ENCODE results near the gene CXADR. TPM values are rescaled to one million over a fixed set of nuclear protein-coding genes. Genes with fewer than 3 reads are reported as not detected.
A peak's percentile ranks its signal among the peaks of the same experiment; 100 is the strongest.
"Not testable (repeated sequence)": the region's sequence is repeated elsewhere in the genome, so short reads cannot be mapped to it uniquely, and the experiment has no call there.

The CXADR gene
- total RNA-seq, 1 experiment from 2014 or later, result 24.7 TPM

DNA sequence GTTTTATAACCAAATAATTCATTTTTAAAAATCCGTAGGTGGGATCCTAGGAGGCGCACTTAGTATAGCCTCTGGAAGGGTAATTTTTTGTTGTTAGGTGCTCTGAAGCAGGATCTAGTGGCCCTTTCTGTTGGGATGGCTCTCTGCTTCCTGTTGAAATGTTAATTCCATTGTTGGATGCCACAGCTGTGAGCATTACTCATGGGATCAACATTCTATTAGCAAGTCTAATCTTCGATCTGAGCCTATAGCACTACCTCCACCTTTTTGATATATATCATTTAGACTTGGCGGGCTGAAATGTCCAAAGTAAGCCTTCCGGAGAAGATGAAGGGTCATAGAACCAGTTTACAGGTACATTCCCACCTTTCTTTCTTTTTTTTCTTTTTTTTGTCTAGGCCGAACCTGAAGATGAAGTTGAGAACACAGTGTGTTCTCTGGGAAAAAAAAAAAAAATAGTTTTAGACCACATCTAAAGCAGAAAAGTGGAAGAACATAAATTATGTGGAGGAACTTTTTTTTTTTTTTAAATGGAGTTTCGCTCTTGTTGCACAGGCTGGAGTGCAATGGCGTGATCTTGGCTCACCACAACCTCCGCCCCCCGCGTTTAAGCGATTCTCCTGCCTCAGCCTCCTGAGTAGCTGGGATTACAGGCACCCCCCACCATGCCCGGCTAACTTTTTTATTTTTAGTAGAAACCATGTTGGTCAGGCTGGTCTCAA lies 1.4 kb downstream of the CXADR start:
- POLR2A ChIA-PET, result no interaction called here
- intact Hi-C loops (cut with micrococcal nuclease; ENCODE audit: unreplicated experiment) (loop anchor here (5.0 kb wide), 1 partner anchor 127 kb away; no protein-coding TSS in a partner anchor), in situ Hi-C loops (cut with HindIII; ENCODE audit: low pct_unique_long_range_greater_than_20kb, low sequenced_read_pairs) (no loop called here)
- H3K27me3 ChIP-seq (ENCODE audit: control insufficient read depth, insufficient read depth, low read length), result no peaks in the 10 kb centered on the region
- TF ChIP-seq, protein P1, sequence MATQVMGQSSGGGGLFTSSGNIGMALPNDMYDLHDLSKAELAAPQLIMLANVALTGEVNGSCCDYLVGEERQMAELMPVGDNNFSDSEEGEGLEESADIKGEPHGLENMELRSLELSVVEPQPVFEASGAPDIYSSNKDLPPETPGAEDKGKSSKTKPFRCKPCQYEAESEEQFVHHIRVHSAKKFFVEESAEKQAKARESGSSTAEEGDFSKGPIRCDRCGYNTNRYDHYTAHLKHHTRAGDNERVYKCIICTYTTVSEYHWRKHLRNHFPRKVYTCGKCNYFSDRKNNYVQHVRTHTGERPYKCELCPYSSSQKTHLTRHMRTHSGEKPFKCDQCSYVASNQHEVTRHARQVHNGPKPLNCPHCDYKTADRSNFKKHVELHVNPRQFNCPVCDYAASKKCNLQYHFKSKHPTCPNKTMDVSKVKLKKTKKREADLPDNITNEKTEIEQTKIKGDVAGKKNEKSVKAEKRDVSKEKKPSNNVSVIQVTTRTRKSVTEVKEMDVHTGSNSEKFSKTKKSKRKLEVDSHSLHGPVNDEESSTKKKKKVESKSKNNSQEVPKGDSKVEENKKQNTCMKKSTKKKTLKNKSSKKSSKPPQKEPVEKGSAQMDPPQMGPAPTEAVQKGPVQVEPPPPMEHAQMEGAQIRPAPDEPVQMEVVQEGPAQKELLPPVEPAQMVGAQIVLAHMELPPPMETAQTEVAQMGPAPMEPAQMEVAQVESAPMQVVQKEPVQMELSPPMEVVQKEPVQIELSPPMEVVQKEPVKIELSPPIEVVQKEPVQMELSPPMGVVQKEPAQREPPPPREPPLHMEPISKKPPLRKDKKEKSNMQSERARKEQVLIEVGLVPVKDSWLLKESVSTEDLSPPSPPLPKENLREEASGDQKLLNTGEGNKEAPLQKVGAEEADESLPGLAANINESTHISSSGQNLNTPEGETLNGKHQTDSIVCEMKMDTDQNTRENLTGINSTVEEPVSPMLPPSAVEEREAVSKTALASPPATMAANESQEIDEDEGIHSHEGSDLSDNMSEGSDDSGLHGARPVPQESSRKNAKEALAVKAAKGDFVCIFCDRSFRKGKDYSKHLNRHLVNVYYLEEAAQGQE (IDR thresholded peaks at IDR 0.05; ENCODE audit: insufficient read depth in 1 of 2, low read depth in 2 of 2, low read length in 1 of 2), result no peak
- peak overlapping the region; percentile 77 for H3K27ac ChIP-seq (ENCODE audit: low read length)
- peak overlapping the region; percentile 67 to 85 for H3K4me3 ChIP-seq (ENCODE audit: low read depth in 2 of 2, low read length in 2 of 2)
- DNase-seq (ENCODE audit: low read depth, low spot score) (no peak), ATAC-seq (no peak)
- no peaks in the 10 kb centered on the region; the same call in 1 of the 2 replicates for H3K36me3 ChIP-seq (ENCODE audit: control insufficient read depth, insufficient read depth, low read length)
- CTCF ChIA-PET, result no interaction called here
- H3K4me1 ChIP-seq (ENCODE audit: control insufficient read depth, insufficient read depth, low read length), result peaks cover 4% of the 10 kb centered on the region; the same call in 1 of the 2 replicates
- BruUV-seq (replicated peaks), result TSS peak; percentile 74
- H3K9me3 ChIP-seq (ENCODE audit: control insufficient read depth, insufficient read depth, low read depth, low read length), result no peaks in the 10 kb centered on the region

DNA sequence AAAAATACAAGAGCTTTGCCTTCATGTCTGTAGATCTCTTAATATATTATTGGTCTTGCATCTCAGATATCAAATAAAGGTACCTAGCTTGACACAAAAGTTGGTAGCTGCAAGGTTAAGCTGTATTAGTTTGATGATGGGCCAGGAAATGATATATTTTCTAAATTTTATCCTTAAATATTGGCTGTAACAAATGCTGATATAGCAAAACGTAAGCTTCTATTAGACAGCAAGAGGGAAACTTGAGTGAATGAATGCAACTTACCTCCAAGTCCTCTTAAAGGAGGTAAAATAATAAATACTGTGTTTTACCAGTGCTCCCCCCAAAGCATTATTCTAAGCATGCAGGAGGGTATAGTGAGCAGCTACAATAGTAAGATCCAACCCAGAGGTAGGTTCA lies 4.2 kb downstream of the CXADR start:
- H3K36me3 ChIP-seq (ENCODE audit: control insufficient read depth, insufficient read depth, low read length); in situ Hi-C loops (cut with HindIII; ENCODE audit: low pct_unique_long_range_greater_than_20kb, low sequenced_read_pairs); POLR2A ChIA-PET; H3K27me3 ChIP-seq (ENCODE audit: control insufficient read depth, insufficient read depth, low read length); BruUV-seq (replicated peaks); H3K4me3 ChIP-seq (ENCODE audit: low read depth in 2 of 2, low read length in 2 of 2); DNase-seq (ENCODE audit: low read depth, low spot score); ATAC-seq; CTCF ChIA-PET; H3K4me1 ChIP-seq (ENCODE audit: control insufficient read depth, insufficient read depth, low read length); intact Hi-C loops (cut with micrococcal nuclease; ENCODE audit: unreplicated experiment); H3K27ac ChIP-seq (ENCODE audit: low read length); H3K9me3 ChIP-seq (ENCODE audit: control insufficient read depth, insufficient read depth, low read depth, low read length): not testable (repeated sequence)

DNA sequence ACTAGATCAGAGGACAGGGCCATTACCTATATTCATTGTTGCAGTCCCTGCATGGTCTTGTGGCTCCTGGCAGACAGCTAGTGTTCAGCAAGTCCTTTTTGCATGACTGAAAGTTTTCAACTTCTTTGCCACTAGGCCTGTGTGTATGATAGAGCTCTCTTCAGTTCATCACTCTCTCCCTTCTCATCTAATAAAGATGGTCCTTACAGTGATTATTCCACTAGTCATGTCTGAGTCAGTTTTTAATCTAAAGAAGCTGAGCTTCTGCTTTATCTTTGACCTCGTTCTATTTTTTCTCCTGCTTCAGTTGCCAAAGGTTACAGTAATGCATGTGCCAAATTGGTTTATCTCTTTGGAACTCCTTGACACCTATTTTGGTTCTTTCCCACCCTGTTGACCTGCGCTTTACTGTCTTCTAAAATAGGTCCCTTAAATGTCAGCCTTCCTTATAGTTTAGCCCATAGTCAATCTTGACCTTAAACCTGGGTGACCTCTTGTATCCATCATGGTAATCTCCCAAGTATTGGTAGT lies 6.4 kb downstream of the CXADR start:
- H3K27ac ChIP-seq (ENCODE audit: low read length), result no peak overlapping the region
- CTCF ChIA-PET, result no interaction called here
- H3K27me3 ChIP-seq (ENCODE audit: control insufficient read depth, insufficient read depth, low read length), result no peaks in the 10 kb centered on the region
- no peak for TF ChIP-seq SIN3A (IDR thresholded peaks at IDR 0.05; ENCODE audit: borderline replicate concordance, insufficient read depth, low read depth, low read length)
- TF ChIP-seq, protein P2, sequence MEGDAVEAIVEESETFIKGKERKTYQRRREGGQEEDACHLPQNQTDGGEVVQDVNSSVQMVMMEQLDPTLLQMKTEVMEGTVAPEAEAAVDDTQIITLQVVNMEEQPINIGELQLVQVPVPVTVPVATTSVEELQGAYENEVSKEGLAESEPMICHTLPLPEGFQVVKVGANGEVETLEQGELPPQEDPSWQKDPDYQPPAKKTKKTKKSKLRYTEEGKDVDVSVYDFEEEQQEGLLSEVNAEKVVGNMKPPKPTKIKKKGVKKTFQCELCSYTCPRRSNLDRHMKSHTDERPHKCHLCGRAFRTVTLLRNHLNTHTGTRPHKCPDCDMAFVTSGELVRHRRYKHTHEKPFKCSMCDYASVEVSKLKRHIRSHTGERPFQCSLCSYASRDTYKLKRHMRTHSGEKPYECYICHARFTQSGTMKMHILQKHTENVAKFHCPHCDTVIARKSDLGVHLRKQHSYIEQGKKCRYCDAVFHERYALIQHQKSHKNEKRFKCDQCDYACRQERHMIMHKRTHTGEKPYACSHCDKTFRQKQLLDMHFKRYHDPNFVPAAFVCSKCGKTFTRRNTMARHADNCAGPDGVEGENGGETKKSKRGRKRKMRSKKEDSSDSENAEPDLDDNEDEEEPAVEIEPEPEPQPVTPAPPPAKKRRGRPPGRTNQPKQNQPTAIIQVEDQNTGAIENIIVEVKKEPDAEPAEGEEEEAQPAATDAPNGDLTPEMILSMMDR (IDR thresholded peaks at IDR 0.05), result no peak
- no peak for TF ChIP-seq TCF7L2 (IDR thresholded peaks at IDR 0.05; ENCODE audit: low read depth, low read length)
- TF ChIP-seq, protein P1 (IDR thresholded peaks at IDR 0.05; ENCODE audit: insufficient read depth in 1 of 2, low read depth in 2 of 2, low read length in 1 of 2), result no peak
- no peak for TF ChIP-seq POLR2AphosphoS5 (IDR thresholded peaks at IDR 0.05; ENCODE audit: low read depth, low read length)
- no peaks in the 10 kb centered on the region for H3K36me3 ChIP-seq (ENCODE audit: control insufficient read depth, insufficient read depth, low read length)
- no TSS peak for BruUV-seq (replicated peaks)
- no peak for DNase-seq (ENCODE audit: low read depth, low spot score)
- peaks cover 8% of the 10 kb centered on the region; the same call in 1 of the 2 replicates for H3K4me1 ChIP-seq (ENCODE audit: control insufficient read depth, insufficient read depth, low read length)
- no peaks in the 10 kb centered on the region for H3K9me3 ChIP-seq (ENCODE audit: control insufficient read depth, insufficient read depth, low read depth, low read length)
- POLR2A ChIA-PET, result interaction anchor here (0.7 kb wide), 1 partner anchor 7 kb away, joined by 3 read pairs; no protein-coding TSS in a partner anchor
- intact Hi-C loops (cut with micrococcal nuclease; ENCODE audit: unreplicated experiment), result no loop called here
- no peak for ATAC-seq
- in situ Hi-C loops (cut with HindIII; ENCODE audit: low pct_unique_long_range_greater_than_20kb, low sequenced_read_pairs), result no loop called here
- no peak overlapping the region for H3K4me3 ChIP-seq (ENCODE audit: low read depth in 2 of 2, low read length in 2 of 2)
